Fibroblast of lung (primary cell): ENCODE measurements around the gene TUBA4B. TPM values are rescaled to one million over a fixed set of nuclear protein-coding genes. Genes with fewer than 3 reads are reported as not detected.
A peak's percentile ranks its signal among the peaks of the same experiment; 100 is the strongest.

Source experiments
- DNase-seq, 2 donors: peaks; one replicate each; pipeline versions ENCODE4 v3.0.0 to v3.0.0-alpha.2; 2010; ENCODE audit warnings: low read depth in 2 of 2
- H2AFZ ChIP-seq: 2 replicates; pipeline ENCODE4 v1.5.1; 2012; ENCODE audit warnings: low read length, control low read depth, inconsistent platforms
- H3K27ac ChIP-seq: 2 replicates; pipeline ENCODE4 v1.5.1; 2011; ENCODE audit warnings: low read length, control low read depth; ENCODE audit not compliant: insufficient read depth
- H3K27me3 ChIP-seq: 2 replicates; pipeline ENCODE4 v1.5.1; 2011; ENCODE audit warnings: mild to moderate bottlenecking, low read length; ENCODE audit not compliant: control insufficient read depth, insufficient read depth
- H3K36me3 ChIP-seq: 2 replicates; pipeline ENCODE4 v1.5.1; 2011; ENCODE audit warnings: low read length; ENCODE audit not compliant: control insufficient read depth, insufficient read depth
- H3K4me1 ChIP-seq: 2 replicates; pipeline ENCODE4 v1.5.1; 2011; ENCODE audit warnings: low read length; ENCODE audit not compliant: control insufficient read depth, insufficient read depth; ENCODE audit errors: extremely low read depth
- H3K4me2 ChIP-seq: 2 replicates; pipeline ENCODE4 v1.5.1; 2011; ENCODE audit warnings: low read length, control low read depth; ENCODE audit not compliant: insufficient read depth; ENCODE audit errors: extremely low read depth
- H3K4me3 ChIP-seq, 4 experiments: fragments of 200-600 bp in 1 of 4; sonication (generic) in 1 of 4; replicated peaks in 1 of 4; 2 replicates each; pipeline ENCODE4 v1.5.1; 2011 to 2016; ENCODE audit warnings: low read length in 4 of 4, low read depth in 3 of 4, mild to moderate bottlenecking in 3 of 4, control low read depth in 2 of 4, inconsistent platforms in 1 of 4, mixed read lengths in 1 of 4; ENCODE audit not compliant: insufficient read depth in 1 of 4; ENCODE audit errors: control extremely low read depth in 1 of 4
- H3K79me2 ChIP-seq: 2 replicates; pipeline ENCODE4 v1.5.1; 2012; ENCODE audit warnings: mild to moderate bottlenecking, low read length, inconsistent platforms; ENCODE audit not compliant: control insufficient read depth, insufficient read depth
- H3K9ac ChIP-seq: 2 replicates; pipeline ENCODE4 v1.5.1; 2011; ENCODE audit warnings: mild to moderate bottlenecking, low read length, control low read depth; ENCODE audit not compliant: insufficient read depth
- H3K9me3 ChIP-seq: 2 replicates; pipeline ENCODE4 v1.5.1; 2012; ENCODE audit warnings: low read depth, low read length; ENCODE audit not compliant: control insufficient read depth, insufficient read depth
- H4K20me1 ChIP-seq: 2 replicates; pipeline ENCODE4 v1.5.1; 2011; ENCODE audit warnings: low read length; ENCODE audit not compliant: control insufficient read depth, insufficient read depth; ENCODE audit errors: extremely low read depth
- CTCF ChIP-seq, 2 donors: IDR thresholded peaks in 1 of 2; conservative IDR thresholded peaks in 1 of 2; 1 replicate in 1 of 2; 2 replicates in 1 of 2; pipeline ENCODE4 v1.5.1; 2011 to 2012; ENCODE audit warnings: low read length in 2 of 2, control low read depth in 1 of 2, inconsistent platforms in 1 of 2, low read depth in 1 of 2, mild to moderate bottlenecking in 1 of 2
- EZH2 ChIP-seq: IDR thresholded peaks from 2 replicates; pipeline ENCODE4 v1.5.1; 2012; ENCODE audit warnings: low read length, control low read depth, mild to moderate bottlenecking; ENCODE audit errors: missing control alignments
- polyA plus RNA-seq, 2 donors: library from polyadenylated mRNA; depleted of rRNA in 1 of 2; stranded (reverse) in 1 of 2; unstranded in 1 of 2; fragments of >200 nt; gene quantifications; 2 replicates each; pipeline ENCODE4 v1.2.1, GENCODE V29; 2011 to 2012; ENCODE audit warnings: missing spikeins in 1 of 2
- total RNA-seq: library from RNA; depleted of rRNA; stranded (reverse); fragments of >200 nt; gene quantifications from 2 replicates; pipeline ENCODE4 v1.2.1, GENCODE V29; 2014

Gene TUBA4B
- total and polyA plus RNA-seq, 2 donors (not counting 1 experiment from before 2014, with no cell fraction given) = not detected

- Histone ChIP-seq H3K4me1 (peaks cover 21% of the 10 kb centered on the region), H4K20me1 (no peaks in the 10 kb centered on the region), H2AFZ (no peak overlapping the region), H3K9me3 (no peaks in the 10 kb centered on the region), H3K36me3 (peaks cover 18% of the 10 kb centered on the region), H3K27me3 (peaks cover 2% of the 10 kb centered on the region), H3K79me2 (peaks cover 15% of the 10 kb centered on the region), H3K4me3 (no peak overlapping the region), H3K4me2 (no peak overlapping the region), H3K9ac (no peak overlapping the region), H3K27ac (peak overlapping the region; percentile 56)
- no peak for DNase-seq
- TF ChIP-seq CTCF (conservative IDR thresholded peaks at IDR 0.05 in 1 of 2, IDR thresholded peaks at IDR 0.05 in 1 of 2; ENCODE audit: low read depth in 1 of 2, low read length in 2 of 2) = no peak
- no peak for TF ChIP-seq EZH2
Observed at GRCh38 chr2:219248845-219249202, 4.2 kb upstream of the TUBA4B start.

GRCh38 chr2:219249203-219249980 is 3.7 kb upstream of the TUBA4B start:
- no peaks in the 10 kb centered on the region for H4K20me1 ChIP-seq
- peak overlapping the region; percentile 25 for H3K4me2 ChIP-seq
- H2AFZ ChIP-seq = no peak overlapping the region
- peaks cover 23% of the 10 kb centered on the region for H3K4me1 ChIP-seq
- no peak for TF ChIP-seq CTCF (conservative IDR thresholded peaks at IDR 0.05 in 1 of 2, IDR thresholded peaks at IDR 0.05 in 1 of 2; ENCODE audit: low read depth in 1 of 2, low read length in 2 of 2)
- TF ChIP-seq EZH2 = no peak
- H3K9ac ChIP-seq = no peak overlapping the region
- peaks cover 18% of the 10 kb centered on the region for H3K36me3 ChIP-seq
- peaks cover 2% of the 10 kb centered on the region for H3K27me3 ChIP-seq
- peaks cover 15% of the 10 kb centered on the region for H3K79me2 ChIP-seq
- no peak overlapping the region for H3K4me3 ChIP-seq
- DNase-seq = peak; percentile 70 to 91
- H3K9me3 ChIP-seq = no peaks in the 10 kb centered on the region
- peak overlapping the region; percentile 56 for H3K27ac ChIP-seq

- Histone ChIP-seq H3K27ac (peak overlapping the region; percentile 56), H3K4me1 (peaks cover 26% of the 10 kb centered on the region), H4K20me1 (no peaks in the 10 kb centered on the region), H3K27me3 (peaks cover 7% of the 10 kb centered on the region), H3K9ac (no peak overlapping the region), H3K79me2 (peaks cover 15% of the 10 kb centered on the region), H3K4me2 (peak overlapping the region; percentile 25), H3K36me3 (peaks cover 18% of the 10 kb centered on the region), H3K9me3 (no peaks in the 10 kb centered on the region), H2AFZ (no peak overlapping the region), H3K4me3 (no peak overlapping the region)
- TF ChIP-seq CTCF (conservative IDR thresholded peaks at IDR 0.05 in 1 of 2, IDR thresholded peaks at IDR 0.05 in 1 of 2; ENCODE audit: low read depth in 1 of 2, low read length in 2 of 2) (no peak), EZH2 (no peak)
- peak in 1 of 2 donors; percentile 36 for DNase-seq
Observed at GRCh38 chr2:219250049-219250781, 2.8 kb upstream of the TUBA4B start.
